ENCODE results near the gene C11orf42. TPM values are rescaled to one million over a fixed set of nuclear protein-coding genes. Genes with fewer than 3 reads are reported as not detected.

Gene C11orf42
- total RNA-seq, 1 experiment from 2014 or later = not detected

DNA sequence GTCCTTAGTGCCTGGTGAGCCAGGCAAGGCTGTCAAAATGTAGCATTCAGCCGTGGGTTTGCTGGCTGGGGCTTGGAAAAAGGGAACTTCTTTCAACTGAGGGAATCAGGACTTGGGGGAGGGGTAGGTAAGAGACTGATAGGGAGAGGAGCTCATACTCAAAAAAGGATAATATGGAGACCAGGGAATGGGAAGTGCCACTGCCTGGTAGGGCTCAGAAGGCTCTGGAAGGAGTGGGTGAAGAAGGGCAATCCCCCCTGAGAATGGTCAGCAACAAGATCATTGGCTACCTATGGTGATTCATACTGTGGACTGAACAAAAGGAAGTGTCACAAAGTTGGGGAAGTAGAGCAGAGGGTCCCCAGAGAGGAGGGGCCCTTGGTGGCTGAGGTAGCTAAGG lies 35.4 kb downstream of the C11orf42 start:
- H2BK20ac ChIP-seq (ENCODE audit: low read depth, low read length, poor library complexity, severe bottlenecking) = no peak overlapping the region
- H2AFZ ChIP-seq (ENCODE audit: low read length) = no peak overlapping the region
- TF ChIP-seq, protein P1, sequence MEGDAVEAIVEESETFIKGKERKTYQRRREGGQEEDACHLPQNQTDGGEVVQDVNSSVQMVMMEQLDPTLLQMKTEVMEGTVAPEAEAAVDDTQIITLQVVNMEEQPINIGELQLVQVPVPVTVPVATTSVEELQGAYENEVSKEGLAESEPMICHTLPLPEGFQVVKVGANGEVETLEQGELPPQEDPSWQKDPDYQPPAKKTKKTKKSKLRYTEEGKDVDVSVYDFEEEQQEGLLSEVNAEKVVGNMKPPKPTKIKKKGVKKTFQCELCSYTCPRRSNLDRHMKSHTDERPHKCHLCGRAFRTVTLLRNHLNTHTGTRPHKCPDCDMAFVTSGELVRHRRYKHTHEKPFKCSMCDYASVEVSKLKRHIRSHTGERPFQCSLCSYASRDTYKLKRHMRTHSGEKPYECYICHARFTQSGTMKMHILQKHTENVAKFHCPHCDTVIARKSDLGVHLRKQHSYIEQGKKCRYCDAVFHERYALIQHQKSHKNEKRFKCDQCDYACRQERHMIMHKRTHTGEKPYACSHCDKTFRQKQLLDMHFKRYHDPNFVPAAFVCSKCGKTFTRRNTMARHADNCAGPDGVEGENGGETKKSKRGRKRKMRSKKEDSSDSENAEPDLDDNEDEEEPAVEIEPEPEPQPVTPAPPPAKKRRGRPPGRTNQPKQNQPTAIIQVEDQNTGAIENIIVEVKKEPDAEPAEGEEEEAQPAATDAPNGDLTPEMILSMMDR (conservative IDR thresholded peaks at IDR 0.05) = no peak
- Mint-ChIP-seq H3K27me3 (ENCODE audit: low read depth) (peaks cover 17% of the 10 kb centered on the region), H3K9me3 (no peaks in the 10 kb centered on the region), H3K36me3 (ENCODE audit: insufficient read depth in 1 of 3, low read depth in 3 of 3) (no peaks in the 10 kb centered on the region), H3K27ac (no peak overlapping the region; a peak in 1 of 7 replicates), H3K4me1 (peaks cover 8 to 13% of the 10 kb centered on the region in 2 experiments), H3K4me3 (no peak overlapping the region)
- H3K23ac ChIP-seq (ENCODE audit: insufficient read length, low read depth, low read length) = no peak overlapping the region
- H3K4me1 ChIP-seq (ENCODE audit: insufficient read depth, low read length) = no peaks in the 10 kb centered on the region; the same call in 1 of the 2 replicates
- H3K18ac ChIP-seq (ENCODE audit: insufficient read length, low read depth, low read length) = no peak overlapping the region
- H3K27ac ChIP-seq (ENCODE audit: insufficient read length, low read depth, low read length) = no peak overlapping the region
- no peak overlapping the region for H3K4me2 ChIP-seq (ENCODE audit: insufficient read depth, insufficient read length, low read length)
- H3K4ac ChIP-seq (ENCODE audit: low read depth, low read length) = no peak overlapping the region
- H2BK12ac ChIP-seq (ENCODE audit: insufficient read length, low read depth, low read length) = no peak overlapping the region
- H3K14ac ChIP-seq (ENCODE audit: insufficient read depth, low read length) = no peak overlapping the region
- no peak overlapping the region for H2BK15ac ChIP-seq (ENCODE audit: low read depth, low read length)
- no peaks in the 10 kb centered on the region for H3K9me3 ChIP-seq (ENCODE audit: control insufficient read depth, low read depth, low read length)
- H3K79me2 ChIP-seq (ENCODE audit: insufficient read depth, low read length) = no peaks in the 10 kb centered on the region
- no peak overlapping the region for H3K9ac ChIP-seq (ENCODE audit: extremely low read depth, insufficient read length, low read length)
- no peaks in the 10 kb centered on the region for H4K20me1 ChIP-seq (ENCODE audit: control insufficient read depth, insufficient read depth, insufficient read length)
- no peak overlapping the region for H2BK5ac ChIP-seq (ENCODE audit: insufficient read length, low read length)
- no peaks in the 10 kb centered on the region for H3K79me1 ChIP-seq (ENCODE audit: insufficient read depth, low read depth, low read length, poor library complexity, severe bottlenecking)
- H2AK5ac ChIP-seq (ENCODE audit: insufficient read length, low read length) = no peak overlapping the region
- H3K23me2 ChIP-seq (ENCODE audit: insufficient read length, low read depth, low read length, poor library complexity, severe bottlenecking) = no peaks in the 10 kb centered on the region
- no peak overlapping the region for H4K5ac ChIP-seq (ENCODE audit: insufficient read length, low read depth, low read length)
- no peak overlapping the region for H2BK120ac ChIP-seq (ENCODE audit: low read depth, low read length, poor library complexity, severe bottlenecking)
- no peak for DNase-seq
- no peak overlapping the region for H3K56ac ChIP-seq (ENCODE audit: insufficient read length, low read depth, low read length)
- no peak overlapping the region for H4K91ac ChIP-seq (ENCODE audit: insufficient read length, low read depth, low read length)
- H3T11ph ChIP-seq (ENCODE audit: low read length) = no peak overlapping the region
- no CpG with 5 or more reads among the region's 1 CpG for WGBS (ENCODE audit: extremely low coverage, insufficient read length, low lambda C conversion rate)
- H4K8ac ChIP-seq (replicated peaks; ENCODE audit: insufficient read length, low read depth, low read length) = no peak overlapping the region
- no peaks in the 10 kb centered on the region for H3K27me3 ChIP-seq (ENCODE audit: insufficient read depth, low read length)
